Measurements from ENCODE around the gene ARF3. TPM values are rescaled to one million over a fixed set of nuclear protein-coding genes. Genes with fewer than 3 reads are reported as not detected.

ARF3 gene
- total RNA-seq, 1 experiment from 2014 or later: 166 TPM

DNA sequence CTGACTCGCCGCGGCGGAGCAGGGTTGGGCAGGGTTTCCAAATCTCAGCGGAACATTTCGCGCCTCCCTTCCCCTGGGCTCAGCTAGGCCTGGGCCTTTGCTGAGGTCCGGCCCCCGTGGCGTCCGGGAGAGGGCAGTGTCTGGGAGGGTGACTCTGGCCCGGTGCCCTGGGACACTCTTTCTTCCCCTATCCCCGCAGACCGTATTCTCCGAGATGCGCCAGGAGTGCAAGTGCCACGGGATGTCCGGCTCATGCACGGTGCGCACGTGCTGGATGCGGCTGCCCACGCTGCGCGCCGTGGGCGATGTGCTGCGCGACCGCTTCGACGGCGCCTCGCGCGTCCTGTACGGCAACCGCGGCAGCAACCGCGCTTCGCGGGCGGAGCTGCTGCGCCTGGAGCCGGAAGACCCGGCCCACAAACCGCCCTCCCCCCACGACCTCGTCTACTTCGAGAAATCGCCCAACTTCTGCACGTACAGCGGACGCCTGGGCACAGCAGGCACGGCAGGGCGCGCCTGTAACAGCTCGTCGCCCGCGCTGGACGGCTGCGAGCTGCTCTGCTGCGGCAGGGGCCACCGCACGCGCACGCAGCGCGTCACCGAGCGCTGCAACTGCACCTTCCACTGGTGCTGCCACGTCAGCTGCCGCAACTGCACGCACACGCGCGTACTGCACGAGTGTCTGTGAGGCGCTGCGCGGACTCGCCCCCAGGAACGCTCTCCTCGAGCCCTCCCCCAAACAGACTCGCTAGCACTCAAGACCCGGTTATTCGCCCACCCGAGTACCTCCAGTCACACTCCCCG, 23.9 kb upstream of the ARF3 start:
- intact Hi-C loops (cut with micrococcal nuclease): no loop called here
- Histone ChIP-seq H3K9ac (ENCODE audit: low read length) (no peak overlapping the region), H2AFZ (ENCODE audit: low read depth, low read length, poor library complexity, severe bottlenecking) (no peak overlapping the region), H3K27ac (ENCODE audit: low read depth, low read length) (no peak overlapping the region; the same call in 1 of the 2 replicates), H3K4me3 (replicated peaks in 1 of 2; ENCODE audit: low read depth in 1 of 2, low read length in 2 of 2) (no peak overlapping the region), H3K4me1 (ENCODE audit: control insufficient read depth in 1 of 2, insufficient read depth in 2 of 2, low read length in 2 of 2) (peaks cover 3 to 19% of the 10 kb centered on the region in 2 experiments), H3K4me2 (ENCODE audit: low read length) (no peak overlapping the region), H3K36me3 (ENCODE audit: control insufficient read depth in 1 of 2, insufficient read depth in 2 of 2, low read length in 2 of 2) (no peaks in the 10 kb centered on the region), H3K27me3 (ENCODE audit: insufficient read depth, low read length) (peaks cover 8% of the 10 kb centered on the region; the same call in 1 of the 2 replicates), H4K20me1 (ENCODE audit: insufficient read depth) (no peaks in the 10 kb centered on the region), H3K9me2 (ENCODE audit: insufficient read depth) (no peaks in the 10 kb centered on the region), H3K79me2 (ENCODE audit: insufficient read depth, low read length) (no peaks in the 10 kb centered on the region), H3K9me3 (ENCODE audit: control insufficient read depth in 1 of 2, insufficient read depth in 1 of 2, low read depth in 1 of 2, low read length in 2 of 2) (no peaks in the 10 kb centered on the region)
- DNase-seq (ENCODE audit: low read depth, low spot score) (no peak), ATAC-seq (no peak)
- RAD21 ChIA-PET (ENCODE audit: low non-redundant PET in 1 of 2, low total read pairs in 2 of 2, uncharacterized antibody in 2 of 2, unreplicated experiment in 2 of 2): no interaction called here
- TF ChIP-seq ELF1 (IDR thresholded peaks at IDR 0.05; ENCODE audit: borderline replicate concordance, low read depth) (no peak), SP1 (IDR thresholded peaks at IDR 0.05; ENCODE audit: low read depth) (no peak), JUND (IDR thresholded peaks at IDR 0.05) (no peak), RAD21 (IDR thresholded peaks at IDR 0.05; ENCODE audit: low read depth) (no peak), CEBPB (IDR thresholded peaks at IDR 0.05; ENCODE audit: low read depth) (no peak), TCF7L2 (IDR thresholded peaks at IDR 0.05; ENCODE audit: borderline replicate concordance, extremely low read depth, insufficient read depth, insufficient read length) (no peak), EGR1 (IDR thresholded peaks at IDR 0.05; ENCODE audit: low read depth) (no peak), SIN3A (IDR thresholded peaks at IDR 0.05; ENCODE audit: low read depth) (no peak), CBX3 (IDR thresholded peaks at IDR 0.05; ENCODE audit: low read depth) (no peak), ZFX (IDR thresholded peaks at IDR 0.05) (no peak), EZH2phosphoT487 (IDR thresholded peaks at IDR 0.05; ENCODE audit: borderline replicate concordance) (no peak), YY1 (IDR thresholded peaks at IDR 0.05; ENCODE audit: extremely low read depth, insufficient replicate concordance, low read depth, low read length) (no peak), EZH2 (IDR thresholded peaks at IDR 0.05) (no peak)
- TF ChIP-seq, protein P1, sequence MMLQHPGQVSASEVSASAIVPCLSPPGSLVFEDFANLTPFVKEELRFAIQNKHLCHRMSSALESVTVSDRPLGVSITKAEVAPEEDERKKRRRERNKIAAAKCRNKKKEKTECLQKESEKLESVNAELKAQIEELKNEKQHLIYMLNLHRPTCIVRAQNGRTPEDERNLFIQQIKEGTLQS (IDR thresholded peaks at IDR 0.05): no peak
- TF ChIP-seq, protein P2, sequence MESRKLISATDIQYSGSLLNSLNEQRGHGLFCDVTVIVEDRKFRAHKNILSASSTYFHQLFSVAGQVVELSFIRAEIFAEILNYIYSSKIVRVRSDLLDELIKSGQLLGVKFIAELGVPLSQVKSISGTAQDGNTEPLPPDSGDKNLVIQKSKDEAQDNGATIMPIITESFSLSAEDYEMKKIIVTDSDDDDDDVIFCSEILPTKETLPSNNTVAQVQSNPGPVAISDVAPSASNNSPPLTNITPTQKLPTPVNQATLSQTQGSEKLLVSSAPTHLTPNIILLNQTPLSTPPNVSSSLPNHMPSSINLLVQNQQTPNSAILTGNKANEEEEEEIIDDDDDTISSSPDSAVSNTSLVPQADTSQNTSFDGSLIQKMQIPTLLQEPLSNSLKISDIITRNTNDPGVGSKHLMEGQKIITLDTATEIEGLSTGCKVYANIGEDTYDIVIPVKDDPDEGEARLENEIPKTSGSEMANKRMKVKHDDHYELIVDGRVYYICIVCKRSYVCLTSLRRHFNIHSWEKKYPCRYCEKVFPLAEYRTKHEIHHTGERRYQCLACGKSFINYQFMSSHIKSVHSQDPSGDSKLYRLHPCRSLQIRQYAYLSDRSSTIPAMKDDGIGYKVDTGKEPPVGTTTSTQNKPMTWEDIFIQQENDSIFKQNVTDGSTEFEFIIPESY (IDR thresholded peaks at IDR 0.05; ENCODE audit: extremely low read depth, insufficient replicate concordance, low read length): no peak
- TF ChIP-seq, protein P3, sequence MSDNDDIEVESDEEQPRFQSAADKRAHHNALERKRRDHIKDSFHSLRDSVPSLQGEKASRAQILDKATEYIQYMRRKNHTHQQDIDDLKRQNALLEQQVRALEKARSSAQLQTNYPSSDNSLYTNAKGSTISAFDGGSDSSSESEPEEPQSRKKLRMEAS (IDR thresholded peaks at IDR 0.05): no peak
- TF ChIP-seq, protein P4, sequence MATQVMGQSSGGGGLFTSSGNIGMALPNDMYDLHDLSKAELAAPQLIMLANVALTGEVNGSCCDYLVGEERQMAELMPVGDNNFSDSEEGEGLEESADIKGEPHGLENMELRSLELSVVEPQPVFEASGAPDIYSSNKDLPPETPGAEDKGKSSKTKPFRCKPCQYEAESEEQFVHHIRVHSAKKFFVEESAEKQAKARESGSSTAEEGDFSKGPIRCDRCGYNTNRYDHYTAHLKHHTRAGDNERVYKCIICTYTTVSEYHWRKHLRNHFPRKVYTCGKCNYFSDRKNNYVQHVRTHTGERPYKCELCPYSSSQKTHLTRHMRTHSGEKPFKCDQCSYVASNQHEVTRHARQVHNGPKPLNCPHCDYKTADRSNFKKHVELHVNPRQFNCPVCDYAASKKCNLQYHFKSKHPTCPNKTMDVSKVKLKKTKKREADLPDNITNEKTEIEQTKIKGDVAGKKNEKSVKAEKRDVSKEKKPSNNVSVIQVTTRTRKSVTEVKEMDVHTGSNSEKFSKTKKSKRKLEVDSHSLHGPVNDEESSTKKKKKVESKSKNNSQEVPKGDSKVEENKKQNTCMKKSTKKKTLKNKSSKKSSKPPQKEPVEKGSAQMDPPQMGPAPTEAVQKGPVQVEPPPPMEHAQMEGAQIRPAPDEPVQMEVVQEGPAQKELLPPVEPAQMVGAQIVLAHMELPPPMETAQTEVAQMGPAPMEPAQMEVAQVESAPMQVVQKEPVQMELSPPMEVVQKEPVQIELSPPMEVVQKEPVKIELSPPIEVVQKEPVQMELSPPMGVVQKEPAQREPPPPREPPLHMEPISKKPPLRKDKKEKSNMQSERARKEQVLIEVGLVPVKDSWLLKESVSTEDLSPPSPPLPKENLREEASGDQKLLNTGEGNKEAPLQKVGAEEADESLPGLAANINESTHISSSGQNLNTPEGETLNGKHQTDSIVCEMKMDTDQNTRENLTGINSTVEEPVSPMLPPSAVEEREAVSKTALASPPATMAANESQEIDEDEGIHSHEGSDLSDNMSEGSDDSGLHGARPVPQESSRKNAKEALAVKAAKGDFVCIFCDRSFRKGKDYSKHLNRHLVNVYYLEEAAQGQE (IDR thresholded peaks at IDR 0.05; ENCODE audit: low read depth): no peak
- TF ChIP-seq, protein P5, sequence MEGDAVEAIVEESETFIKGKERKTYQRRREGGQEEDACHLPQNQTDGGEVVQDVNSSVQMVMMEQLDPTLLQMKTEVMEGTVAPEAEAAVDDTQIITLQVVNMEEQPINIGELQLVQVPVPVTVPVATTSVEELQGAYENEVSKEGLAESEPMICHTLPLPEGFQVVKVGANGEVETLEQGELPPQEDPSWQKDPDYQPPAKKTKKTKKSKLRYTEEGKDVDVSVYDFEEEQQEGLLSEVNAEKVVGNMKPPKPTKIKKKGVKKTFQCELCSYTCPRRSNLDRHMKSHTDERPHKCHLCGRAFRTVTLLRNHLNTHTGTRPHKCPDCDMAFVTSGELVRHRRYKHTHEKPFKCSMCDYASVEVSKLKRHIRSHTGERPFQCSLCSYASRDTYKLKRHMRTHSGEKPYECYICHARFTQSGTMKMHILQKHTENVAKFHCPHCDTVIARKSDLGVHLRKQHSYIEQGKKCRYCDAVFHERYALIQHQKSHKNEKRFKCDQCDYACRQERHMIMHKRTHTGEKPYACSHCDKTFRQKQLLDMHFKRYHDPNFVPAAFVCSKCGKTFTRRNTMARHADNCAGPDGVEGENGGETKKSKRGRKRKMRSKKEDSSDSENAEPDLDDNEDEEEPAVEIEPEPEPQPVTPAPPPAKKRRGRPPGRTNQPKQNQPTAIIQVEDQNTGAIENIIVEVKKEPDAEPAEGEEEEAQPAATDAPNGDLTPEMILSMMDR (IDR thresholded peaks at IDR 0.05 in 2 of 3, conservative IDR thresholded peaks at IDR 0.05 in 1 of 3; ENCODE audit: borderline replicate concordance in 1 of 3, insufficient read depth in 1 of 3, low read depth in 2 of 3, low read length in 2 of 3): no peak
- CTCF ChIA-PET: no interaction called here
- POLR2A ChIA-PET: no interaction called here
- no TSS peak for BruUV-seq (replicated peaks)

Data from HCT116 (cell line).